SJSA1 (cell line): ENCODE data around the gene DNAH8. TPM values are rescaled to one million over a fixed set of nuclear protein-coding genes. Genes with fewer than 3 reads are reported as not detected.

Experiments
- DNase-seq, 2 experiments: peaks; one replicate each; pipeline ENCODE4 v3.0.0-alpha.2; 2015 to 2020; ENCODE audit warnings: low spot score in 2 of 2, low read depth in 1 of 2
- H3K27ac ChIP-seq: fragments of 250-450 bp; sonication (Bioruptor Pico); 2 replicates; pipeline ENCODE4 v1.5.1; 2020; ENCODE audit warnings: mild to moderate bottlenecking, moderate library complexity
- H3K27me3 ChIP-seq: fragments of 250-450 bp; sonication (Bioruptor Pico); replicated peaks from 2 replicates; pipeline ENCODE4 v1.5.1; 2020; ENCODE audit warnings: mild to moderate bottlenecking, moderate library complexity
- H3K36me3 ChIP-seq: fragments of 250-450 bp; sonication (Bioruptor Pico); 2 replicates; pipeline ENCODE4 v1.5.1; 2020; ENCODE audit warnings: mild to moderate bottlenecking
- H3K4me1 ChIP-seq: fragments of 250-450 bp; sonication (Bioruptor Pico); replicated peaks from 2 replicates; pipeline ENCODE4 v1.6.1; 2021; ENCODE audit warnings: mild to moderate bottlenecking
- H3K4me3 ChIP-seq: fragments of 250-450 bp; sonication (Bioruptor Pico); 2 replicates; pipeline ENCODE4 v1.5.1; 2020; ENCODE audit warnings: mild to moderate bottlenecking
- H3K9me3 ChIP-seq: fragments of 250-450 bp; sonication (Bioruptor Pico); replicated peaks from 2 replicates; pipeline ENCODE4 v1.5.1; 2020; ENCODE audit warnings: mild to moderate bottlenecking
- total RNA-seq: library from RNA; depleted of rRNA; stranded (reverse); fragments of >200 nt; shearing (Covaris generic); gene quantifications from 2 replicates; pipeline ENCODE4 v1.2.3, GENCODE V29; 2014

The DNAH8 gene
- total RNA-seq, 1 experiment from 2014 or later, result not detected

DNA sequence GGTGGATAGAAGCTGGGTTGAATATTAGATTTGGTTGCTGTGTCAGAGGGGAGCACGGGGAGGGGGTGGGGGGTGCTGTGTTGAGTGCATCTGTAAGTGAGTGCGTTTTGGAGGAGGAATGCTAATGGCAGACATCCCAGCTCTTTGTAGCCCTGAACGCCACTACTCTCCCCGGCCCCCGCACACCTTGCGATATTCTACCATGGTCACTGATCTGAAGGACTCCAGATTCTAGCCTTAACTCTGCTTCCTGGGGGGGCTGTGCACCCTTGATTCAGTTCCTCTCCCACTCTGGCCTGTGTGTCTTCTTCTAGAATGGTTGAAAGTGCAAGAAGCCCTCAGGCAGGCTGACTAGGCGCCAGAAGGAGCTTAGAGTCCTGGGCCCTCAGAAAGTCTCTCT lies 340.6 kb downstream of the DNAH8 start:
- no peaks in the 10 kb centered on the region for H3K9me3 ChIP-seq
- no peak overlapping the region for H3K4me3 ChIP-seq
- peaks cover 5% of the 10 kb centered on the region for H3K27me3 ChIP-seq
- H3K4me1 ChIP-seq, result no peaks in the 10 kb centered on the region
- H3K27ac ChIP-seq, result no peak overlapping the region
- no peak for DNase-seq
- no peaks in the 10 kb centered on the region for H3K36me3 ChIP-seq

DNA sequence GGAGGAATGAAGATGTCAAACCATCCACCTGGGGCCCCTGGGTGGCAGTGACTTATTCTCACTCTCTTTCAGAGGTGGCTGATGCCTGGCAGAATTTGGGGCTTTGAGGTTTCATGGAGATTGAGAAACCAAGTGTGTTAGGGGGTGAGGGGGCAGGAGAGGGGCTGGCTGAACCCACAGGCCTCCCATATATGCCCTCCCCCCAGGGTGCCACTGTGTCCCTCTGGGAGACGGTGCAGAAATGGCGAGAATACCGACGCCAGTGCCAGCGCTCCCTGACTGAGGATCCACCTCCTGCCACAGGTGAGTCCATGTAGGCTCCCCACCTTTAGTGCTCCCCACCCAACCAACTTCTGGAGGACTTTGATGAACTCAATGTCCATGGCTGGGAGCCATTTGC lies 341.1 kb downstream of the DNAH8 start:
- no peak overlapping the region for H3K4me3 ChIP-seq
- H3K27me3 ChIP-seq, result peaks cover 10% of the 10 kb centered on the region
- no peak overlapping the region for H3K27ac ChIP-seq
- H3K36me3 ChIP-seq, result no peaks in the 10 kb centered on the region
- DNase-seq, result no peak
- H3K4me1 ChIP-seq, result no peaks in the 10 kb centered on the region
- no peaks in the 10 kb centered on the region for H3K9me3 ChIP-seq

DNA sequence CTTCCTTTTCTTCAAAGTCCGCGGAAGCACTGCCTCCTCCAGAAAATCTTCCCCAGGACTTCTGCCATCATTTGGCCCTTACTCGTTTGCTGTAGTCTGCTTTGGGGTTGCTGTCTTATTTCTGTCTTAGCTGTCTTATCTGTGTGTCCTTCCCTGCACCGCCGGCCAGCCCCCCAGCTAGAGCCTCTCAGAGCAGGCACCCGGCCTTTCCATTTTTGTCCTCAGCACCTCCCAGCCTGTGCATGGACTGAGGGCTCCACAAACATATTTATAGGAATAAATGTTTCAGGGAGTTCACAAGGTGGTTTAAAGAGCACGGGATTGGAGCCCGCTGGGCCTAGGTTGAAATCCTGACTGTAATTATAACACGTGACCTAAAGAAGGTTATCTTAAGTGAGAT lies 341.6 kb downstream of the DNAH8 start:
- Histone ChIP-seq H3K27ac (no peak overlapping the region), H3K4me1 (no peaks in the 10 kb centered on the region), H3K4me3 (no peak overlapping the region), H3K9me3 (no peaks in the 10 kb centered on the region), H3K36me3 (no peaks in the 10 kb centered on the region), H3K27me3 (peaks cover 11% of the 10 kb centered on the region)
- DNase-seq, result no peak

DNA sequence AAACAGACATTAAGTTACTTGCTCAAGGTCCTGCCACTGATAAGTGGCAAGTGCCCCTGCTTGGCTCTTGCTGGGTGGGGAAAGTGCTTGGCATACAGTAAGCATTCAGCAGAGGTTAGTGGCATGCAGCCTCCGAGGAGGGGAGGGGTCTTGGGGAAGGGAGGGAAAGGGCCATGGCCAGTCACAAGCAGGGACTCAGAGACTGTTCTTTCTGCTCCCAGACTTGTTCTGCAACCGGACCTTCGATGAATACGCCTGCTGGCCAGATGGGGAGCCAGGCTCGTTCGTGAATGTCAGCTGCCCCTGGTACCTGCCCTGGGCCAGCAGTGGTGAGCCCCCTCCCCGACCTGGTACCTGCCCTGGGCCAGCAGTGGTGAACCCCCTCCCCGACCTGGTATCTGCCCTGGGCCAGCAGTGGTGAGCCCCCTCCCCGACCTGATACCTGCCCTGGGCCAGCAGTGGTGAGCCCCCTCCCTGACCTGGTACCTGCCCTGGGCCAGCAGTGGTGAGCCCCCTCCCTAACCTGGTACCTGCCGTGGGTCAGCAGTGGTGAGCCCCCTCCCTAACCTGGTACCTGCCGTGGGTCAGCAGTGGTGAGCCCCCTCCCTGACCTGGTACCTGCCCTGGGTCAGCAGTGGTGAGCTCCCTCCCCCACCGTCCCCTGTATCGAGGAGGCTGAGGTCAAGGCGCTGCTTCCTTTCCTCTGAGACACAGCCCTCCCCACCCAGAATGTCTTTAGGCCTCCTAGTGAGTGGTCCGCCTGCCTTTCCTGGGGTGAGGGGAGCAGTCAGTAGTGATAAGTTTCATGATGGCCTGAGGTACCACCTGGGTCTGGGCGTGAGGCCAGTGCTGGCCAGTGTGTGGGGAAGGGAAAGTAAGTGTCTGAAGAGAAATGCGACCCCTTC lies 342.4 kb downstream of the DNAH8 start:
- Histone ChIP-seq H3K36me3 (no peaks in the 10 kb centered on the region), H3K27ac (no peak overlapping the region), H3K4me3 (no peak overlapping the region), H3K27me3 (peaks cover 12% of the 10 kb centered on the region), H3K4me1 (no peaks in the 10 kb centered on the region), H3K9me3 (no peaks in the 10 kb centered on the region)
- no peak for DNase-seq

DNA sequence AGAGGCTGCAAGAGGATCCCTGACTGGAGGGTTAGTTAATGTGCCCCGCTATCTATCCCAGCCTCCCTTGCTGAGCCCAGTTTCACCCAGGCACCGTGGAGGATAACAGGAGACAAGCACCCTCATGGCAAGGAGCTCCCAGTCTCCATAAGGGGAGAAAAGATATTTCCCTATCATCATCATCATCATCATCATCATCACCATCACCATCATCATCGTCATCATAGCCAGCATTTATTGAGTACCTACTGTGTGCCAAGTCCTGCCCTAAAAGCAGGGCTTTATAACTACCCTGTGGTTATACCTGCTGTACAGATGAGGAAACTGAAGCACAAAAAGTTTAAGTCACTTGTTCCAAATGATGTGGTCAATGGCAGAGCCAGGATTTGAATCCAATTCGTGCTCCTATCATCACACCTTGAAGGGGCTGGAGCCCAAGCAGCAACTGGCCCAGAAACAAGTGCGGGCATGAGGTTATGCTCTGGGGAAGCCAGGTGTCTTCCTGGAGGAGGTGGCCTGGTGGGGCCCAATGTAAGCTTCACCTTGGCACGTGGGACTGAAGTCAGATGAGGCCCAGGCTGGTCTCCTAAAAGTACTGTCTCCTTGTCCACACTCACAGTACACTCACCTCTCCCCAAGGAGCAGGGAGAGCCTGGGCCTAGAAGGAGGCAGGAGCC lies 343.5 kb downstream of the DNAH8 start:
- Histone ChIP-seq H3K27ac (no peak overlapping the region), H3K27me3 (peaks cover 16% of the 10 kb centered on the region; the same call in 1 of the 2 replicates), H3K9me3 (no peaks in the 10 kb centered on the region), H3K4me1 (no peaks in the 10 kb centered on the region), H3K4me3 (no peak overlapping the region), H3K36me3 (no peaks in the 10 kb centered on the region)
- no peak for DNase-seq

DNA sequence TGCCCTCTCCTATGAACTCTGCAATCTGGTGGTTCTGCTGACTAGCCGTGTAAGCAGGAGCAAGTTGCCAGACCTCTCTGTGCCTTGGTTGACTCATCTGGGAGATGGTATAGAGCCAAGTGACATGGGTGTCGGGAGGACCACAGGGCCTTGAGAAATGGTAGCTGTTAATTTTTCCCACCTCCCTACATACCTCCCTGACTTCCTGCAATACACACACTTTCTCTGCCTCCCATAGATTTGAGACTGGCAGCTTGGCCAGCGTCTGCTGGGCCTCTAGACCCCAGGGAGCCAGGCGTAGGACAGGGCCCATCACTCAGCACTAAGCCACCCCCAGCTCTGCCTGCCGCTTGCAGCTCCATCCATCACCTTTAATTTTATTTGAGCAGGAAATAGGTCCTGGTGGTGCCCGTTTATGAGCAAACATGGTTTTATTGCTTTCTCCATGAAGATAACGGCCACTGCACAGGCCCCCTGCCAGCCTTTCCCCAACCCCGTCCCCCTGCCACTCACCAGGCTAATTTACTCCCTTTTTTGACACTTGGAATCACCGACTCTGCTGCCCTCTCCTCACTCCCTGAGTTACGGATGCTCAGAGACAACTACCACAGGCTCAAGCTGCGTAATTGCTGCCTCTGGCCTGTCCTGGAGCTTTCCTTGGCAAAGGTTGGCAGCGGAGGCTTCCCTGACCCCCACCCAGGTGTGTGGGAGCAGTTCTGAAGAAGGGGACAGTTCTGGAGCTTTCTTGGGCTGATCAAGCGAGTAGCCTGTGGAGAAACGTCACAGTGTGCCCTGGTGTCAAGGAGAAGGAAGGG lies 344.6 kb downstream of the DNAH8 start:
- DNase-seq, result no peak
- Histone ChIP-seq H3K4me3 (no peak overlapping the region), H3K9me3 (no peaks in the 10 kb centered on the region), H3K27me3 (peaks cover 16% of the 10 kb centered on the region; the same call in 1 of the 2 replicates), H3K27ac (no peak overlapping the region), H3K36me3 (no peaks in the 10 kb centered on the region), H3K4me1 (no peaks in the 10 kb centered on the region)

DNA sequence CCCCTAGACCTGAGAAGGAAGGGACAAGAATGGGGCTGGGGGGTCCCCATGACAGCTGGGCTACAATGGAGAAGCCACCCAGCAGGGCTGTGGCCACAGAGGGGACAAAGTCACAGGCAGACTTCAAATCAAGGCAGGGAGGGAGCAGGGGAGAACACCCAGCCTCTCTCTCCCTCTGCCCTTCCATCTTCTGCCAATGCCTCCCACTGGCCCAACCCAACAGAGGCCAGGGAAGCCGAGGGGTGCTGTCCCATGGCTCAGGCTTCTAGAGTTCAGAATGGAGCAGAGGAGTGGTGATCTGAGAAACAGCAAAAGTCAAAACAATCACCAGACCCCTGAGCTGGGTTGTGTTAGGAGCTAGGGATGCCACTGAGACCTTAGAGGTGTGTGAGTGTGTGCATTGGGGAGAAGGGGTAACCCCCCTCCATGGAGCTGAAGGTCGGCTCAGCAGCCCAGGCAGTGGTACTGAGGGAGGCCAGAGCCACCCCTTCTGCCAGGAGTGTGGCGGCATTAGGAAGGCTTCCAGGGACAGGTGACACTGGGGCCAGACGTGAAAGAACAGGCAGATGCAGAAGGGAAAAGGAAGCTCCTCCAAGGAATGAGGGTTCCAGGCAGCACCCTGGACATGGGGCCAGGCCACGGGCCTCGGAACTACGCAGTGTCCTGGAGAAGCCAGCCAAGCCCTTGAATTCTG lies 345.5 kb downstream of the DNAH8 start:
- no peak overlapping the region for H3K27ac ChIP-seq
- H3K9me3 ChIP-seq, result no peaks in the 10 kb centered on the region
- no peak overlapping the region for H3K4me3 ChIP-seq
- peaks cover 16% of the 10 kb centered on the region; the same call in 1 of the 2 replicates for H3K27me3 ChIP-seq
- H3K36me3 ChIP-seq, result no peaks in the 10 kb centered on the region
- no peak for DNase-seq
- H3K4me1 ChIP-seq, result no peaks in the 10 kb centered on the region

DNA sequence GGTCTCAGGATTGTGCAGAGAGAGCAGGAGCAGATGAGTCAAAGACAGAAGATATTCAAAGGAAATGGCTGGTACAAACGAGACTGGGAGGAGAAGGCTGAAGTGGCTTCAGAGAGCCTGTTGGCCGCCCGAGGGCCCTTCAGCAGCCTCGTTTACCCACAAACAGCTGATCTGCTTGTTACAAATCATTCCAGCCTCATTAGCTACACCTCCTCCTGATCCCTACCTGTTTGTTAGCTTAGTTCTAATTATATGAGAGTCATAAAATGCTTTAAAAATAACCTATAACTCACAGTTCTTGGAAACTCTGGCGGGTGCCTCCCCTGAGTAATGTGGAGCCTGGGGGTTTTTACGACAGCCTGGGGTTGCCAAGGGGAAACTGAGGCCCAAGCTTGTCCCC lies 346.1 kb downstream of the DNAH8 start:
- H3K27ac ChIP-seq, result no peak overlapping the region
- no peaks in the 10 kb centered on the region for H3K4me1 ChIP-seq
- DNase-seq, result no peak
- H3K36me3 ChIP-seq, result no peaks in the 10 kb centered on the region
- no peak overlapping the region for H3K4me3 ChIP-seq
- peaks cover 17% of the 10 kb centered on the region; the same call in 1 of the 2 replicates for H3K27me3 ChIP-seq
- no peaks in the 10 kb centered on the region for H3K9me3 ChIP-seq

DNA sequence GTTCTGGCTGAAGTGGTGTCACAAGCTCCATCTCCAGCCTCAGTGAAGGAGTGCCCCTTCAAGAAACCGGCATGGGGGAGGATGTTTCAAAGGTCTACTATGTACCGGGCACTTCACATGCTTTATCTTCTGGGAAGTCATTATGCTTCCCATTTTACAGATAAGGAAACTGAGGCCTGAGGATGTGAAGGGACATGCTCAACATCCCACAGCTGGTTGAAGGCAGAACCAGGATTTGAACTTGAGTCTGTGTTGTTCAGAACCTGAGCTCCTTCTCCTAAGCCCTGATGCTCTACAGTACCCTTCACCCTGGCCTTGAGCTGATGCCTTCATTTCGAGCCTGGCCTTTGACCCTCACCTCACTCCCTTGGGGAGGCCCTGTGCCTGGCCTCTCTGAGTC lies 346.5 kb downstream of the DNAH8 start:
- H3K27me3 ChIP-seq, result peaks cover 21% of the 10 kb centered on the region; the same call in 1 of the 2 replicates
- no peak for DNase-seq
- H3K9me3 ChIP-seq, result no peaks in the 10 kb centered on the region
- H3K4me3 ChIP-seq, result no peak overlapping the region
- H3K27ac ChIP-seq, result no peak overlapping the region
- H3K4me1 ChIP-seq, result no peaks in the 10 kb centered on the region
- H3K36me3 ChIP-seq, result no peaks in the 10 kb centered on the region

DNA sequence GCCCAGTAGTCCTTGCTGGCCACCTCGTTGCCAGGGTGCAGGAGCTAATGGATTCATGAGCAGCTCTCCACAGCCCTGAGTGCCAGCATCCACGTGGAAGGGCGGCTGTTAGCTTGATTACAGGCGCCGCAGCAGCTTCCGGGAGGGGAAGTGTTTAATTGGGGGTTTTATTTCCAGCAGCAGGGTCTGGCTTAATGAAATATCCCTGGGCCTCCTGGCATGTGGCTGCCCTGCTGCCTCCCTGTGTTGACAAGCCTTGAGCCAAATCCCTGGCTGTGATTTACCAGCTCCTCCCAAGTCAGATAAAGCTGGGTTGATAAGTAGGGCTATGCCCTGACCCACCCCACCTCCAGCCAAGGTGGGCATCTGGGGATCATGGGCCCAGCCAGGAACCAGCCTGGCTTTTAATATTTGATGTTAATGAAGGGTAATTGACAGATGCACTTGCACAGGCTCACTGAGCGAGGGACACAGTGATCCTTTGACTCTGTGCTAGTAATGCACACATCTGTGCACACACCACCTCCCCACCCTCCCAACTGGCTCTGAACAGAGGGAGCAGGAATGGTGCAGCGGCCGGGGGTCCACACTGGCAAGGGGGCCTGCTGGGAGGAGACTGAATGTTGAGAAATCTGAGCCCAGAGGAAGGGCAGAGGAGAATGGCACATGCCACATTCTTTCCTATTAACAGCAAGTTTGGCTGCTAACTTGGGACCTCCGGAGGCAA lies 347.1 kb downstream of the DNAH8 start:
- H3K27me3 ChIP-seq, result peaks cover 21% of the 10 kb centered on the region
- no peak overlapping the region for H3K4me3 ChIP-seq
- H3K27ac ChIP-seq, result no peak overlapping the region
- DNase-seq, result no peak
- no peaks in the 10 kb centered on the region for H3K36me3 ChIP-seq
- no peaks in the 10 kb centered on the region for H3K9me3 ChIP-seq
- no peaks in the 10 kb centered on the region for H3K4me1 ChIP-seq

DNA sequence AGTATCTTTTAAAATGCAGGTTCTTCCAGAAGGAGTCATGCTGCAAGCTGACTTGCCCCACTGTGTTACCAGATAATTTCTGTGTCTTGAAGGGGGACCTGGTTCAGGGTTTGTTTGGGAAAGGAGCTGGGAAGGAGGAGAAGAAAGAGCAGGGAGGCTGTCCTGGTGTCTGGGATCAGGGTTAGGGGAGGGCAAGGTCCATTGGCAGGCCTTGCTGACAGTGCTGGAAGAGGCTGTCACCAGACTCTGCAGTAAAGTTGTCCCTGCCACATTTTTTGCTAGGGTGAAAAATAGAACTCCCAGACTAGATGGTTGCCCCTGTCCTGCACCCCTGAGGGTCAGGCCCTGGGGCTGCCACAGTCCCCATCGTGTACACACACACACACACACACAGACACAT lies 348.4 kb downstream of the DNAH8 start:
- Histone ChIP-seq H3K27ac (no peak overlapping the region), H3K27me3 (peaks cover 29% of the 10 kb centered on the region), H3K4me3 (no peak overlapping the region), H3K4me1 (no peaks in the 10 kb centered on the region), H3K36me3 (no peaks in the 10 kb centered on the region), H3K9me3 (no peaks in the 10 kb centered on the region)
- DNase-seq, result no peak

DNA sequence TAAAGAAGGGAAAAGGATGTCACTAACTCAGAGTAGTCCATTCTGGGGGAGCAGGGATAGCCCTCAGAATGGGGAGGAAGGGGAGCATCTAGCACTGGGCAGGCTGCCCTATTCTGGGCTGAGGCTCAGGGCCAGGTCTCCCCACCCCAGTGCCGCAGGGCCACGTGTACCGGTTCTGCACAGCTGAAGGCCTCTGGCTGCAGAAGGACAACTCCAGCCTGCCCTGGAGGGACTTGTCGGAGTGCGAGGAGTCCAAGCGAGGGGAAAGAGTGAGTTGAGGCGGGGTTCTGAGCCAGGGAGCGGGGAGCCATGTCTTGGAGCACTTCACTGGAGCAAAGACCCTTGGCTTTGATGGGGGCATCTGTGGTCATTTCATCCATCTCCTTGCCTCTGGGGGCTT lies 350.4 kb downstream of the DNAH8 start:
- no peaks in the 10 kb centered on the region for H3K36me3 ChIP-seq
- no peak for DNase-seq
- H3K4me1 ChIP-seq, result no peaks in the 10 kb centered on the region
- H3K27ac ChIP-seq, result no peak overlapping the region
- no peak overlapping the region for H3K4me3 ChIP-seq
- no peaks in the 10 kb centered on the region for H3K9me3 ChIP-seq
- H3K27me3 ChIP-seq, result peaks cover 28% of the 10 kb centered on the region

DNA sequence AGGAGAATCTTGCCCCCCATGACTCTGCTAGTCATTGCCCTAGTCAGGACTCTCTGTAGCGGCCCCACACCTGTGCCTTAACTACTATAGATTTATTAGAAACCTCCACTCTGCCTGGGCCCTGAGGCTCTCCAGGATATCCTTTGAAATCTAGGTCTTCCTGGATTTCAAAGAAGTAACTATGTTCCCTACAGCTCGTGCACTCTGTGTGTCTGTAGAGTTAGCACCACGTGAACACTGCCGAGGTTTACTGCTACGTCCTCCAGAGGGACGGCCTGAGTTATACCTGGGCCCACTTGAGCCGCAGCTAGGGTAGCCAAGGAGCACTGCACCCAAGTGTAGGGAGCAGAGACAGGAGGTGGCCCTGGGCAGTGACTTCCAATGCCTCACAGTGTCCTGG lies 353.3 kb downstream of the DNAH8 start:
- H3K9me3 ChIP-seq, result no peaks in the 10 kb centered on the region
- no peak overlapping the region for H3K27ac ChIP-seq
- peaks cover 19% of the 10 kb centered on the region for H3K27me3 ChIP-seq
- no peaks in the 10 kb centered on the region for H3K36me3 ChIP-seq
- H3K4me3 ChIP-seq, result no peak overlapping the region
- no peak for DNase-seq
- no peaks in the 10 kb centered on the region for H3K4me1 ChIP-seq
